A172 (cell line): Measurements from ENCODE around the gene PLCH2. TPM values are rescaled to one million over a fixed set of nuclear protein-coding genes. Genes with fewer than 3 reads are reported as not detected.

Experiments used
- DNase-seq: peaks from one replicate; pipeline ENCODE4 v3.0.0-alpha.2; 2015; ENCODE audit warnings: low spot score
- total RNA-seq: library from RNA; depleted of rRNA; stranded (reverse); fragments of >200 nt; shearing (Covaris generic); gene quantifications from 2 replicates; pipeline ENCODE4 v1.2.3, GENCODE V29; 2014

The PLCH2 gene
- total RNA-seq, 1 experiment from 2014 or later = not detected

- no peak for DNase-seq
Observed at GRCh38 chr1:2462819-2463218, 13.3 kb upstream of the PLCH2 start.

GRCh38 chr1:2463396-2463795 is 12.7 kb upstream of the PLCH2 start:
- no peak for DNase-seq

- DNase-seq = no peak
Observed at GRCh38 chr1:2465371-2466269, 10.5 kb upstream of the PLCH2 start.

- no peak for DNase-seq
Observed at GRCh38 chr1:2466270-2466665, 9.8 kb upstream of the PLCH2 start.

- DNase-seq = no peak
Observed at GRCh38 chr1:2466958-2467554, 9.0 kb upstream of the PLCH2 start.

- DNase-seq = no peak
Observed at GRCh38 chr1:2468041-2468472, 8.0 kb upstream of the PLCH2 start.

GRCh38 chr1:2468540-2468939 is 7.5 kb upstream of the PLCH2 start:
- DNase-seq = no peak

- no peak for DNase-seq
Observed at GRCh38 chr1:2469103-2469940, 6.8 kb upstream of the PLCH2 start.

GRCh38 chr1:2470290-2471158 is 5.6 kb upstream of the PLCH2 start:
- no peak for DNase-seq

- DNase-seq = no peak
Observed at GRCh38 chr1:2471159-2471471, 5.0 kb upstream of the PLCH2 start.

- no peak for DNase-seq
Observed at GRCh38 chr1:2471587-2472001, 4.5 kb upstream of the PLCH2 start.

- no peak for DNase-seq
Observed at GRCh38 chr1:2472109-2472508, 4.0 kb upstream of the PLCH2 start.

GRCh38 chr1:2472561-2473177 is 3.4 kb upstream of the PLCH2 start:
- no peak for DNase-seq

- DNase-seq = no peak
Observed at GRCh38 chr1:2473198-2473597, 2.9 kb upstream of the PLCH2 start.

- DNase-seq = no peak
Observed at GRCh38 chr1:2474104-2474844, 1.8 kb upstream of the PLCH2 start.

- DNase-seq = peak; percentile 10
Observed at GRCh38 chr1:2474933-2475371, 1.1 kb upstream of the PLCH2 start.

GRCh38 chr1:2475571-2475970 is 518 bp upstream of the PLCH2 start:
- DNase-seq = no peak

- DNase-seq = no peak
Observed at GRCh38 chr1:2477309-2477708, 1.2 kb downstream of the PLCH2 start.

- DNase-seq = no peak
Observed at GRCh38 chr1:2477791-2478499, 1.9 kb downstream of the PLCH2 start.

- DNase-seq = no peak
Observed at GRCh38 chr1:2479186-2479585, 3.1 kb downstream of the PLCH2 start.
